Endothelial cell of umbilical vein (primary cell): ENCODE results near the gene ELMO2.

Experiments used
- EZH2 ChIP-seq: IDR thresholded peaks from 2 replicates; pipeline ENCODE4 v1.6.1; 2012; ENCODE audit warnings: borderline replicate concordance, low read depth, mild to moderate bottlenecking, moderate library complexity, low read length, inconsistent platforms; ENCODE audit not compliant: severe bottlenecking
- FOS ChIP-seq: IDR thresholded peaks from 2 replicates; pipeline ENCODE4 v1.6.1; 2011; ENCODE audit warnings: mild to moderate bottlenecking, low read length, moderate library complexity, borderline replicate concordance; ENCODE audit not compliant: insufficient read depth
- MYC ChIP-seq: IDR thresholded peaks from one replicate; pipeline ENCODE4 v1.6.1; 2011; ENCODE audit warnings: mild to moderate bottlenecking, low read depth, low read length
- POLR2A ChIP-seq: IDR thresholded peaks from 2 replicates; pipeline ENCODE4 v1.6.1; 2012; ENCODE audit warnings: low read depth, mild to moderate bottlenecking, control low read depth, low read length
- POLR2AphosphoS5 ChIP-seq: IDR thresholded peaks from 2 replicates; pipeline ENCODE4 v1.6.1; 2012; ENCODE audit warnings: low read depth, mild to moderate bottlenecking, control low read depth, low read length, moderate library complexity; ENCODE audit not compliant: insufficient read depth
- TF ChIP-seq, protein P1 (sequence below), 2 donors: IDR thresholded peaks; 1 replicate in 1 of 2; 2 replicates in 1 of 2; pipeline ENCODE4 v1.5.1; 2011; ENCODE audit warnings: low read length in 2 of 2, mild to moderate bottlenecking in 2 of 2, moderate library complexity in 2 of 2, control low read depth in 1 of 2, inconsistent platforms in 1 of 2, low read depth in 1 of 2; ENCODE audit not compliant: insufficient read depth in 1 of 2; ENCODE audit errors: extremely low read depth in 1 of 2
- TF ChIP-seq, protein P2 (sequence below): IDR thresholded peaks from 2 replicates; pipeline ENCODE4 v1.6.1; 2011; ENCODE audit not compliant: insufficient read depth, insufficient read length

DNA sequence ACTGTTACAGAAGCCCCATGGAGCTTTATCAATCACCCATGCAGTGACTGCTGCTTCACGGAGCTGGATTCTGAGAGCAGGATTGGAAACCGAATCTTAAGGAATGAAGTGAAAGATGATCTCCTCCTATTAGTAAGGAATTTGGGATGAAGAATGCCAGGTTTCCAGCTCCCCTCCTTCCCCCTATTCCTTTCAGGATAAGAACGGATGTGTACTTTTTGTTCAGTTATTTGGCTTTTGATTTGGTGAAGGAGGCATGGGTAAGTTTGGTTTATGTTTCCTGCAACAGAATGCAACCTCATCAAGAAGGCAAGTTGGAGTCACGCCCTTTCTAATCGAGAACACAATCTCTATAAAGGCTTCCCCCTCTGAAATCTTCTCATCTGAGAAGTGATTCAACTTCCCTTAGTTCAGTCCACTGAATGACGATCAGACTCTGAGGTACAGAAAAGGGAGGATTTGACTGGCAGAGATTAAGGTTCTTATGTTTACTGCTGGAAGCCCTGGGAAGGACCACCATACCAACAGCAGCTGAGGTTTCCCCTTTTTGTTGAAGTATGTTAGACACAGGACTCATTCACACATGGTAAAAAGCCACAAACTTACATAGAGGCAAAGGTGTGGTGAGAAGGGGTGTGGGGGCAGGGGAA lies 5.5 kb downstream of the ELMO2 start:
- TF ChIP-seq POLR2AphosphoS5 (no peak), POLR2A (no peak), EZH2 (no peak), MYC (no peak), FOS (peak; percentile 54)
- TF ChIP-seq, protein P1, sequence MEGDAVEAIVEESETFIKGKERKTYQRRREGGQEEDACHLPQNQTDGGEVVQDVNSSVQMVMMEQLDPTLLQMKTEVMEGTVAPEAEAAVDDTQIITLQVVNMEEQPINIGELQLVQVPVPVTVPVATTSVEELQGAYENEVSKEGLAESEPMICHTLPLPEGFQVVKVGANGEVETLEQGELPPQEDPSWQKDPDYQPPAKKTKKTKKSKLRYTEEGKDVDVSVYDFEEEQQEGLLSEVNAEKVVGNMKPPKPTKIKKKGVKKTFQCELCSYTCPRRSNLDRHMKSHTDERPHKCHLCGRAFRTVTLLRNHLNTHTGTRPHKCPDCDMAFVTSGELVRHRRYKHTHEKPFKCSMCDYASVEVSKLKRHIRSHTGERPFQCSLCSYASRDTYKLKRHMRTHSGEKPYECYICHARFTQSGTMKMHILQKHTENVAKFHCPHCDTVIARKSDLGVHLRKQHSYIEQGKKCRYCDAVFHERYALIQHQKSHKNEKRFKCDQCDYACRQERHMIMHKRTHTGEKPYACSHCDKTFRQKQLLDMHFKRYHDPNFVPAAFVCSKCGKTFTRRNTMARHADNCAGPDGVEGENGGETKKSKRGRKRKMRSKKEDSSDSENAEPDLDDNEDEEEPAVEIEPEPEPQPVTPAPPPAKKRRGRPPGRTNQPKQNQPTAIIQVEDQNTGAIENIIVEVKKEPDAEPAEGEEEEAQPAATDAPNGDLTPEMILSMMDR (IDR thresholded peaks at IDR 0.05; ENCODE audit: extremely low read depth in 1 of 2, insufficient read depth in 1 of 2, low read depth in 1 of 2, low read length in 2 of 2), result no peak
- TF ChIP-seq, protein P2, sequence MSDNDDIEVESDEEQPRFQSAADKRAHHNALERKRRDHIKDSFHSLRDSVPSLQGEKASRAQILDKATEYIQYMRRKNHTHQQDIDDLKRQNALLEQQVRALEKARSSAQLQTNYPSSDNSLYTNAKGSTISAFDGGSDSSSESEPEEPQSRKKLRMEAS, result no peak
